Measurements from ENCODE around the gene B4GALNT2. TPM values are rescaled to one million over a fixed set of nuclear protein-coding genes. Genes with fewer than 3 reads are reported as not detected.

B4GALNT2 gene
- polyA plus RNA-seq, 1 donor from 2014 or later, result not detected

DNA sequence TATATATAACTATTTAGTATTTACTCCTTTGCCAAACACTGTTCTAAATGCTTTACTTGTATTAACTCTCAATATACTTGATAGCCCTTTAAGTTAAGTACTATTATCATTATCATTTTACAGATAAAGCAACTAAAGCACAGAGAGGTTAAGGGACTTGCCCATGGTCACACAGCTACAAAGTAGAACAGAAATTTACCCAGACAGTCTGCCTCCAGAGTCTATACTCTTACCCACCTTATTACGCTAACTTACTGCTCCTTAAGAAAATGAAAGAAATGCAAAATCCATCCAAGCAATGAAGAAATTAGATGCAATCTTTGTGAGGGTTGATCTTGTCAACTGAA, 25.4 kb upstream of the B4GALNT2 start:
- Histone ChIP-seq H3K9me3 (ENCODE audit: low read length) (no peaks in the 10 kb centered on the region), H3K4me3 (ENCODE audit: low read length) (no peak overlapping the region), H3K27me3 (ENCODE audit: insufficient read depth, low read depth, low read length) (no peaks in the 10 kb centered on the region), H3K27ac (ENCODE audit: low read length) (no peak overlapping the region), H3F3A (ENCODE audit: insufficient read depth, low read length, poor library complexity, severe bottlenecking) (no peaks in the 10 kb centered on the region), H4K20me1 (ENCODE audit: insufficient read depth) (no peaks in the 10 kb centered on the region), H3K9ac (ENCODE audit: low read length) (no peak overlapping the region), H3K36me3 (ENCODE audit: insufficient read depth, low read length) (no peaks in the 10 kb centered on the region), H3K79me2 (replicated peaks; ENCODE audit: insufficient read depth, low read length) (no peaks in the 10 kb centered on the region), H3K4me2 (ENCODE audit: low read length) (no peak overlapping the region), H2AFZ (ENCODE audit: low read depth, low read length) (no peak overlapping the region), H3K9me2 (ENCODE audit: insufficient read depth, low read length) (no peaks in the 10 kb centered on the region)
- no peak for TF ChIP-seq EP300 (conservative IDR thresholded peaks at IDR 0.05; ENCODE audit: poor library complexity, severe bottlenecking)
- no peak for TF ChIP-seq POLR2AphosphoS5 (IDR thresholded peaks at IDR 0.05)
- TF ChIP-seq, protein P1, sequence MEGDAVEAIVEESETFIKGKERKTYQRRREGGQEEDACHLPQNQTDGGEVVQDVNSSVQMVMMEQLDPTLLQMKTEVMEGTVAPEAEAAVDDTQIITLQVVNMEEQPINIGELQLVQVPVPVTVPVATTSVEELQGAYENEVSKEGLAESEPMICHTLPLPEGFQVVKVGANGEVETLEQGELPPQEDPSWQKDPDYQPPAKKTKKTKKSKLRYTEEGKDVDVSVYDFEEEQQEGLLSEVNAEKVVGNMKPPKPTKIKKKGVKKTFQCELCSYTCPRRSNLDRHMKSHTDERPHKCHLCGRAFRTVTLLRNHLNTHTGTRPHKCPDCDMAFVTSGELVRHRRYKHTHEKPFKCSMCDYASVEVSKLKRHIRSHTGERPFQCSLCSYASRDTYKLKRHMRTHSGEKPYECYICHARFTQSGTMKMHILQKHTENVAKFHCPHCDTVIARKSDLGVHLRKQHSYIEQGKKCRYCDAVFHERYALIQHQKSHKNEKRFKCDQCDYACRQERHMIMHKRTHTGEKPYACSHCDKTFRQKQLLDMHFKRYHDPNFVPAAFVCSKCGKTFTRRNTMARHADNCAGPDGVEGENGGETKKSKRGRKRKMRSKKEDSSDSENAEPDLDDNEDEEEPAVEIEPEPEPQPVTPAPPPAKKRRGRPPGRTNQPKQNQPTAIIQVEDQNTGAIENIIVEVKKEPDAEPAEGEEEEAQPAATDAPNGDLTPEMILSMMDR (IDR thresholded peaks at IDR 0.05; ENCODE audit: poor library complexity, severe bottlenecking), result no peak
- TF ChIP-seq SMC3 (conservative IDR thresholded peaks at IDR 0.05; ENCODE audit: poor library complexity), result no peak
- TF ChIP-seq, protein P2, sequence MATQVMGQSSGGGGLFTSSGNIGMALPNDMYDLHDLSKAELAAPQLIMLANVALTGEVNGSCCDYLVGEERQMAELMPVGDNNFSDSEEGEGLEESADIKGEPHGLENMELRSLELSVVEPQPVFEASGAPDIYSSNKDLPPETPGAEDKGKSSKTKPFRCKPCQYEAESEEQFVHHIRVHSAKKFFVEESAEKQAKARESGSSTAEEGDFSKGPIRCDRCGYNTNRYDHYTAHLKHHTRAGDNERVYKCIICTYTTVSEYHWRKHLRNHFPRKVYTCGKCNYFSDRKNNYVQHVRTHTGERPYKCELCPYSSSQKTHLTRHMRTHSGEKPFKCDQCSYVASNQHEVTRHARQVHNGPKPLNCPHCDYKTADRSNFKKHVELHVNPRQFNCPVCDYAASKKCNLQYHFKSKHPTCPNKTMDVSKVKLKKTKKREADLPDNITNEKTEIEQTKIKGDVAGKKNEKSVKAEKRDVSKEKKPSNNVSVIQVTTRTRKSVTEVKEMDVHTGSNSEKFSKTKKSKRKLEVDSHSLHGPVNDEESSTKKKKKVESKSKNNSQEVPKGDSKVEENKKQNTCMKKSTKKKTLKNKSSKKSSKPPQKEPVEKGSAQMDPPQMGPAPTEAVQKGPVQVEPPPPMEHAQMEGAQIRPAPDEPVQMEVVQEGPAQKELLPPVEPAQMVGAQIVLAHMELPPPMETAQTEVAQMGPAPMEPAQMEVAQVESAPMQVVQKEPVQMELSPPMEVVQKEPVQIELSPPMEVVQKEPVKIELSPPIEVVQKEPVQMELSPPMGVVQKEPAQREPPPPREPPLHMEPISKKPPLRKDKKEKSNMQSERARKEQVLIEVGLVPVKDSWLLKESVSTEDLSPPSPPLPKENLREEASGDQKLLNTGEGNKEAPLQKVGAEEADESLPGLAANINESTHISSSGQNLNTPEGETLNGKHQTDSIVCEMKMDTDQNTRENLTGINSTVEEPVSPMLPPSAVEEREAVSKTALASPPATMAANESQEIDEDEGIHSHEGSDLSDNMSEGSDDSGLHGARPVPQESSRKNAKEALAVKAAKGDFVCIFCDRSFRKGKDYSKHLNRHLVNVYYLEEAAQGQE (IDR thresholded peaks at IDR 0.05; ENCODE audit: borderline replicate concordance), result no peak
- no peak for TF ChIP-seq RAD21 (conservative IDR thresholded peaks at IDR 0.05)
- TF ChIP-seq EZH2 (IDR thresholded peaks at IDR 0.05; ENCODE audit: borderline replicate concordance, insufficient read depth, low read length, poor library complexity, severe bottlenecking), result no peak
- TF ChIP-seq MXI1 (conservative IDR thresholded peaks at IDR 0.05; ENCODE audit: poor library complexity, severe bottlenecking), result no peak
- TF ChIP-seq TAF1 (IDR thresholded peaks at IDR 0.05; ENCODE audit: low read depth), result no peak

DNA sequence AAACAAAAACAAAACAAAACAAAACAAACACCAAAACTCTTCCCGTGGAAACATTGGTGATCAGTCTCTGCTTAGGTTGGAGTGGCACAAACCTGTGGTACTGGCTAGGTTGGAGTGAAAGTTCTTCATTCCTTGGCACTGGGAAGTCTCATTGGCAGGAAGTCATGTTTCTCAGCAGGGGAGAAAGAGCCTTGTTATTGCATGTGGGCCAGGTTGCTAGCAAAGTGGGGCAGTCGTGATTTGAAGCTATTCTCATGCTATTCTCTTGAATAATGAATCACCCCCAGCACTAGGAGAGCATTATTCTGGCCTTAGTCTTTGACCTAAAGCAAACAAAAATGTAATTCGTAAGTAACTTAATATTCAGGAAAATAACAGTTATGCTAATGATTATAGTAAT, 24.3 kb upstream of the B4GALNT2 start:
- H4K20me1 ChIP-seq (ENCODE audit: insufficient read depth), result no peaks in the 10 kb centered on the region
- no peaks in the 10 kb centered on the region for H3K9me3 ChIP-seq (ENCODE audit: low read length)
- no peak overlapping the region for H2AFZ ChIP-seq (ENCODE audit: low read depth, low read length)
- no peak overlapping the region for H3K27ac ChIP-seq (ENCODE audit: low read length)
- no peaks in the 10 kb centered on the region for H3K79me2 ChIP-seq (replicated peaks; ENCODE audit: insufficient read depth, low read length)
- H3K4me2 ChIP-seq (ENCODE audit: low read length), result no peak overlapping the region
- H3K4me3 ChIP-seq (ENCODE audit: low read length), result no peak overlapping the region
- TF ChIP-seq POLR2AphosphoS5 (IDR thresholded peaks at IDR 0.05), result no peak
- TF ChIP-seq TAF1 (IDR thresholded peaks at IDR 0.05; ENCODE audit: low read depth), result no peak
- TF ChIP-seq SMC3 (conservative IDR thresholded peaks at IDR 0.05; ENCODE audit: poor library complexity), result no peak
- TF ChIP-seq, protein P2 (IDR thresholded peaks at IDR 0.05; ENCODE audit: borderline replicate concordance), result no peak
- TF ChIP-seq EZH2 (IDR thresholded peaks at IDR 0.05; ENCODE audit: borderline replicate concordance, insufficient read depth, low read length, poor library complexity, severe bottlenecking), result no peak
- TF ChIP-seq, protein P1 (IDR thresholded peaks at IDR 0.05; ENCODE audit: poor library complexity, severe bottlenecking), result no peak
- TF ChIP-seq MXI1 (conservative IDR thresholded peaks at IDR 0.05; ENCODE audit: poor library complexity, severe bottlenecking), result no peak
- no peak for TF ChIP-seq EP300 (conservative IDR thresholded peaks at IDR 0.05; ENCODE audit: poor library complexity, severe bottlenecking)
- no peak for TF ChIP-seq RAD21 (conservative IDR thresholded peaks at IDR 0.05)
- no peaks in the 10 kb centered on the region for H3K9me2 ChIP-seq (ENCODE audit: insufficient read depth, low read length)
- no peak overlapping the region for H3K9ac ChIP-seq (ENCODE audit: low read length)
- H3F3A ChIP-seq (ENCODE audit: insufficient read depth, low read length, poor library complexity, severe bottlenecking), result no peaks in the 10 kb centered on the region
- no peaks in the 10 kb centered on the region for H3K36me3 ChIP-seq (ENCODE audit: insufficient read depth, low read length)
- no peaks in the 10 kb centered on the region for H3K27me3 ChIP-seq (ENCODE audit: insufficient read depth, low read depth, low read length)
